HuH-7.5 (cell line): ENCODE data around the gene CCDC12.
A peak's percentile ranks its signal among the peaks of the same experiment; 100 is the strongest.

ENCODE experiments used
- DNase-seq: peaks from one replicate; pipeline ENCODE4 v3.0.0; 2011; ENCODE audit warnings: low spot score

Gene CCDC12

GRCh38 chr3:47007482-47008233, 31.1 kb upstream of the CCDC12 start:
- peak; percentile 9 for DNase-seq

DNA sequence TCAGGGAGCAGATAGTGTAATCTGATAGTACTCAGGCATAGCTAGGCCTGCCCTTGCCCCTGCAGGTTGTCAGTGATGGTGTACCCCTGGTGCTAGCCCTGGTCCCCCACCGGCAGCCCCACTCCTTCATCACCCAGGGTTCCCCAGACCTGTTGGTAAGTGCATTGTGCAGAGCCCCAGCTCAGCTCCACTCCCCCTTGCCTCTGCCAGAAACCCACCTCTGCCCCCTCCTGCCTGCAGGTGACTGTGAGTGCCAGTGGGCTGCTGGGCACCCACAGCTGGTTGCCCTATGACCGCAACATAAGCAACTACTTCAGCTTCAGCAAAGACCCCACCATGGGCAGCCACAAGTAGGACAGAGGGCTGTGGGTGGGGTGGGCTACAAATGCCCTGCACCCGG, 30.5 kb upstream of the CCDC12 start:
- DNase-seq, result peak; percentile 8

GRCh38 chr3:47006145-47006651, 29.7 kb upstream of the CCDC12 start:
- peak; percentile 9 for DNase-seq

GRCh38 chr3:47005212-47006144, 28.9 kb upstream of the CCDC12 start:
- DNase-seq, result peak; percentile 4

DNA sequence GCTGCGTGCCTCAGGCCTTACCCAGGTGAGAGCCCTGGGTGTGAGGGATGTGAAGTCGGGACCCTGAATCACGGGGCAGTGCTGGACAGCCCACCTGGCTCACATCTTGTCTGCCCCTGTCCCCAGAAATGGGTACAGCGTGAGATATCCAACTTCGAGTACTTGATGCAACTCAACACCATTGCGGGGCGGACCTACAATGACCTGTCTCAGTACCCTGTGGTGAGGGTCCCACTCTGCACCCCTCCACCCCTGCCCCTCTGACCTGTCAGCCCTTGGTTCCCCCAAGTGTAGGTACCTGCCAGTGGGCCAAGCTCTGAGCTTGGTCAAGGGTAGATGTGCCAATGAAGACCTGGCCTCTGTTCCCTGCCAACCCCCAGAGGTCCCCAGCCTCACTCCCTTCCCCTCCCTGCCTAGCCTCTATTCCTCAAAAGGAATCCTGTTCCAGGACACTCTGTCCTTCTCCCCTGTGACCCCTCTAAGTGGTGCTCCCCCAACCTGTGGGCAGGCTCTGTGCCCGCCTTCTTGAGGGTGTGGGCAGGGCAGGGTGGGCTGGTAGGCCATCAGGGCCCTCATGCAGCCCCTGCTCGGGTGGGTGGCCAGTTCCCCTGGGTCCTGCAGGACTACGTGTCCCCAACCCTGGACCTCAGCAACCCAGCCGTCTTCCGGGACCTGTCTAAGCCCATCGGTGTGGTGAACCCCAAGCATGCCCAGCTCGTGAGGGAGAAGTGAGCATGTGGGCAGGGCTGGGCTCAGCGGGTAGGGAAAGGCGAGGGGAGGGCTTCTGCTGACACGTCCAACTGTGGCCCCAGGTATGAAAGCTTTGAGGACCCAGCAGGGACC, 28.0 kb upstream of the CCDC12 start:
- no peak for DNase-seq

DNA sequence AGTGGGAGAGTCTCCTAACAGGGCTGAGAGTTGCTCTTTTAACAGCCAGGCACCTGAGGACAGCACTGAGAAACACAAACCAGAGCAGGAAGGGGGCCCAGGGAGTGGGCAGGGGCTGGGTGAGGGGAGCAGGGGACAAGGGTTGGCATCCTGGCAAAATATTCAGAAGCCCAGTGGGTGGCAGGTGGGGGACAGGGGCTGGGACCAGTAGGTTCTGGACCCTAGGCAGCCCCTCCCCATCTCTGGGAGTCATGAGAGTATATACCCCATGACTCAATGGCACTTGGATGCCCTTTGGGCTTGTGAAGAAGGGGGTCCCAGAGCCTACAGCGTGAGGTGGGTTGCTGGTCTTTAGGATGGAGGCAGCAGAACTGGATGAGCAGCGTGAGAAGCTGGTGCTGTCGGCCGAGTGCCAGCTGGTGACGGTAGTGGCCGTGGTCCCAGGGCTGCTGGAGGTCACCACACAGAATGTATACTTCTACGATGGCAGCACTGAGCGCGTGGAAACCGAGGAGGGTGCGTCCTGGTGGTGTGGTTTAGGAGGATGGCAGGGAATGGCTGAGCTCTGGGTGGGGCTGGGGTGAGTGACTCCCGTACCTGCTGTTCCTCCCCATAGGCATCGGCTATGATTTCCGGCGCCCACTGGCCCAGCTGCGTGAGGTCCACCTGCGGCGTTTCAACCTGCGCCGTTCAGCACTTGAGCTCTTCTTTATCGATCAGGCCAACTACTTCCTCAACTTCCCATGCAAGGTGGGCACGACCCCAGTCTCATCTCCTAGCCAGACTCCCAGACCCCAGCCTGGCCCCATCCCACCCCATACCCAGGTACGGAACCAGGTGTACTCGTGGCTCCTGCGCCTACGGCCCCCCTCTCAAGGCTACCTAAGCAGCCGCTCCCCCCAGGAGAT, 27.2 kb upstream of the CCDC12 start:
- DNase-seq, result no peak

DNA sequence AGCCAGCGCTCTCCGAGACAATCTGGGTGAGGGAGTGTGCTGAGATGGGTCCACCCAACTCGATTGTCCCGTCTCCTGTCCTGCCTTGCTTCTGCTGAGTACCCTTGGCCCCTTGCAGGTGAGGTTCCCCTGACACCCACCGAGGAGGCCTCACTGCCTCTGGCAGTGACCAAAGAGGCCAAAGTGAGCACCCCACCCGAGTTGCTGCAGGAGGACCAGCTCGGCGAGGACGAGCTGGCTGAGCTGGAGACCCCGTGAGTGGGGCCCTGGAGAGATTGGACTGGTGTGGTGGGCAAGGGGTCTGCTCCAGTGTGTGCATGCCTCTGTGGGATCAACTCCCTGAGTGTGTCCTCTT, 26.5 kb upstream of the CCDC12 start:
- DNase-seq, result no peak

DNA sequence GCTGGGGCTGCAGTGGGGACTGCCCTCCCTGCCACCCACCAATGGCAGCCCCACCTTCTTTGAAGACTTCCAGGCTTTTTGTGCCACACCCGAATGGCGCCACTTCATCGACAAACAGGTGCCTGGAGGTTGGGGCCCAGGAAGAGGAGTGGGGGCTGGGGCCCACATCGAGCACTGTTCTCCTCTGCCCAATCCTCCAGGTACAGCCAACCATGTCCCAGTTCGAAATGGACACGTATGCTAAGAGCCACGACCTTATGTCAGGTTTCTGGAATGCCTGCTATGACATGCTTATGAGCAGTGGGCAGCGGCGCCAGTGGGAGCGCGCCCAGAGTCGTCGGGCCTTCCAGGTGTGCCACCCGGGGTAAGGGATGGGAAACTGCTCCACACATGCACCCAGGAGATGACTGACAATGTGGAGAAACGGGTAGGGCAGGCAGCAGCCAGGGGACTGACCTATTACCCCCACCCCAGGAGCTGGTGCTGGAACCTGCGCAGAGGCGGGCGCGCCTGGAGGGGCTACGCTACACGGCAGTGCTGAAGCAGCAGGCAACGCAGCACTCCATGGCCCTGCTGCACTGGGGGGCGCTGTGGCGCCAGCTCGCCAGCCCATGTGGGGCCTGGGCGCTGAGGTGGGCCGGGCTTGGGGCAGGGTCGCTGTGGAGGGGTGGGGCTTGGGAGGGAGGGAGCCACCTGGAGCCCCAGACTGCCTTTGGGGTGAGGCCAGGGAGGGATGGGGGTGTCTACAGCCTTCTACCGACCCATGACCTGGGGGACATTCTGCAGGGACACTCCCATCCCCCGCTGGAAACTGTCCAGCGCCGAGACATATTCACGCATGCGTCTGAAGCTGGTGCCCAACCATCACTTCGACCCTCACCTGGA, 25.9 kb upstream of the CCDC12 start:
- DNase-seq, result no peak

GRCh38 chr3:47001731-47002170, 25.2 kb upstream of the CCDC12 start:
- DNase-seq, result no peak

GRCh38 chr3:47000922-47001730, 24.6 kb upstream of the CCDC12 start:
- DNase-seq, result no peak

GRCh38 chr3:47000198-47000815, 23.8 kb upstream of the CCDC12 start:
- DNase-seq, result no peak

- DNase-seq, result no peak
Measured at GRCh38 chr3:46999516-47000197, 23.1 kb upstream of the CCDC12 start.

- no peak for DNase-seq
Measured at GRCh38 chr3:46998852-46999515, 22.4 kb upstream of the CCDC12 start.

DNA sequence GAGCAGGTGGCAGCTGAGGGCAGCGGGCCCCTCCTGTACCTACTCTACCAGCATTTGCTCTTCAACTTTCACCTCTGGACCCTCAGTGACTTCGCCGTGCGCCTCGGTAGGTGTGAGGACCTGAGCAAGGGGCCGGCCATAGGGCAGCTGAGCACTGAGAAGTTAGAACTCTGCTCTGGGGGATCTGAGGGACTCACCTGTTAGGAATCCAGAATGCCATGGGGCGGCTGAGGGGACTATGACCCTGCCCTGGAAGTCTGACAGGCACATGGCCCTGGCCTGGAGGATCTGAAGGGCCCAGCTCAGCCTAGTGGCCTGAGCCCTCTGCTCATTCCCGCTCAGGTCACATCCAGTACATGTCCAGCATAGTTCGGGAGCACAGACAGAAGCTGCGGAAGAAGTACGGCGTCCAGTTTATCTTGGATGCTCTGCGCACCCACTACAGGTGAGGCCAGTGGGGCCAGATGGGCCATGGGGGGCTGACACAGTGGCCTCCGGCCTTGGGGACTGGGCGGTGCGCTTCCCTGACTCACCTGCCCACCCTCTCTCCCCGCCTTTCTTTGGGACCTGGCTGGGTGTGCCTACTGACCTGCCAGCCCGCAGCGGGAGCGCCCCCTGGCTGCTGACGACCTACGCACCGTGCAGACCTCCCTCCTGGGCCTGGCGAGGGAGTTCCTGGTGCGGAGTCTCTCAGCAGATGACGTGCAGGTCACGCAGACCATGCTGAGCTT, 21.7 kb upstream of the CCDC12 start:
- peak; percentile 99 for DNase-seq

DNA sequence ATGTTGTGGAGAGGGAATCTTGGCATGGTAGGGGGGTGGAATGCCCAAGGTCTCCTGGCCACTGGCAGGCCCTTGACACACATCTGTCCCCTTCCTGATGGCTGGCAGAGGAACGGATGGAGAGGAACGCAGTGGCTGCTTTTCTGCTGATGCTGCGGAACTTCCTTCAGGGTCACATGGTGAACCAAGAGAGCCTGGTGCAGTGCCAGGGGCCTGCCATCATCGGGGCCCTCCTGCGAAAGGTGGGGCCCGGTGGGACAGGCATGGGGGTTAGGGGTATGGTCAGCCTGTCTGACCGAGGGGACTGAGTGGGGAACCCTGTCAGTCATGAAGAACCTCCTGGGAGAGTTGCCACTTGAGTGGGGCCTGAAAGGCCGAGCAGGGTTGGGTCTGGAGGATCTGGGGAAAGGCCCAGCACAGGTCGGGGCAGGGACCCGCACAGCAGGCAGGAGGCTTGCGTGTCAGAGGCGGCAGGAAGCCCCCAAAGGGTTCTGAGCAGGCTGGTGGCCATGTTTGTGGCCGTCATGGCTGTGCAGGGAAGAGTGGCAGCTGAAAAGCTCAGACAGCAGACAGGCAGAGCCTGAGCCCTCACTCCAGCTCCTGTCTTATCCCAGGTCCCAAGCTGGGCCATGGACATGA, 21.0 kb upstream of the CCDC12 start:
- DNase-seq, result no peak
